GM20431 (cell line): Measurements from ENCODE around the gene MCTP1.

Source experiments
- in situ Hi-C: fragments of 300-500 bp; cut with MseI, MboI; formaldehyde crosslinking; loops from one replicate; pipeline ENCODE4 v1.15.0; 2020; ENCODE audit warnings: low sequenced_read_pairs; ENCODE audit not compliant: unreplicated experiment

The MCTP1 gene

GRCh38 chr5:95134326-95134725 lies 150.6 kb downstream of the MCTP1 start:
- in situ Hi-C loops, result no loop called here

- in situ Hi-C loops, result no loop called here
Measured at GRCh38 chr5:95132096-95132495, 152.8 kb downstream of the MCTP1 start.

- in situ Hi-C loops, result no loop called here
Measured at GRCh38 chr5:95130941-95131340, 154.0 kb downstream of the MCTP1 start.

- in situ Hi-C loops, result no loop called here
Measured at GRCh38 chr5:95124731-95125130, 160.2 kb downstream of the MCTP1 start.

GRCh38 chr5:95124101-95124500 lies 160.8 kb downstream of the MCTP1 start:
- in situ Hi-C loops, result no loop called here

- in situ Hi-C loops, result no loop called here
Measured at GRCh38 chr5:95114902-95115301, 170.0 kb downstream of the MCTP1 start.

GRCh38 chr5:95114305-95114704 lies 170.6 kb downstream of the MCTP1 start:
- in situ Hi-C loops, result no loop called here

- in situ Hi-C loops, result no loop called here
Measured at GRCh38 chr5:95113489-95113888, 171.4 kb downstream of the MCTP1 start.

- in situ Hi-C loops, result no loop called here
Measured at GRCh38 chr5:95111141-95111540, 173.8 kb downstream of the MCTP1 start.

GRCh38 chr5:95110118-95110517 lies 174.8 kb downstream of the MCTP1 start:
- in situ Hi-C loops, result no loop called here

- in situ Hi-C loops, result no loop called here
Measured at GRCh38 chr5:95107138-95107537, 177.8 kb downstream of the MCTP1 start.

- in situ Hi-C loops, result no loop called here
Measured at GRCh38 chr5:95105638-95106037, 179.3 kb downstream of the MCTP1 start.

- in situ Hi-C loops, result no loop called here
Measured at GRCh38 chr5:95102687-95103086, 182.2 kb downstream of the MCTP1 start.

- in situ Hi-C loops, result no loop called here
Measured at GRCh38 chr5:95102080-95102479, 182.8 kb downstream of the MCTP1 start.

GRCh38 chr5:95100551-95100950 lies 184.3 kb downstream of the MCTP1 start:
- in situ Hi-C loops, result no loop called here

GRCh38 chr5:95098012-95098411 lies 186.9 kb downstream of the MCTP1 start:
- in situ Hi-C loops, result no loop called here

- in situ Hi-C loops, result no loop called here
Measured at GRCh38 chr5:95093211-95093610, 191.7 kb downstream of the MCTP1 start.

GRCh38 chr5:95090774-95091173 lies 194.1 kb downstream of the MCTP1 start:
- in situ Hi-C loops, result no loop called here

GRCh38 chr5:95087816-95088317 lies 197.0 kb downstream of the MCTP1 start:
- in situ Hi-C loops, result no loop called here

GRCh38 chr5:95086927-95087815 lies 197.7 kb downstream of the MCTP1 start:
- in situ Hi-C loops, result no loop called here

GRCh38 chr5:95084757-95085156 lies 200.1 kb downstream of the MCTP1 start:
- in situ Hi-C loops, result no loop called here

GRCh38 chr5:95083606-95084005 lies 201.3 kb downstream of the MCTP1 start:
- in situ Hi-C loops, result no loop called here
